NOMO-1 treated with dmso at 0.1 percent for 144 hours (cell line): ENCODE measurements around the gene CLDND2.

ENCODE experiments used
- DNase-seq: peaks from one replicate; lab custom pipeline; 2025; ENCODE audit not compliant: unreplicated experiment; lab: John Stamatoyannopoulos, UW

Gene CLDND2

GRCh38 chr19:51333836-51334460 is 34.9 kb downstream of the CLDND2 start:
- no peak for DNase-seq

GRCh38 chr19:51331716-51332115 is 37.1 kb downstream of the CLDND2 start:
- no peak for DNase-seq

- DNase-seq, result no peak
Observed at GRCh38 chr19:51331193-51331592, 37.6 kb downstream of the CLDND2 start.

- no peak for DNase-seq
Observed at GRCh38 chr19:51330366-51330765, 38.4 kb downstream of the CLDND2 start.

GRCh38 chr19:51329411-51329810 is 39.4 kb downstream of the CLDND2 start:
- DNase-seq, result no peak

GRCh38 chr19:51327066-51328001 is 41.5 kb downstream of the CLDND2 start:
- DNase-seq, result peak; percentile 74

GRCh38 chr19:51326216-51327065 is 42.4 kb downstream of the CLDND2 start:
- no peak for DNase-seq

GRCh38 chr19:51325161-51325976 is 43.4 kb downstream of the CLDND2 start:
- no peak for DNase-seq

- no peak for DNase-seq
Observed at GRCh38 chr19:51324167-51324481, 44.7 kb downstream of the CLDND2 start.

- DNase-seq, result no peak
Observed at GRCh38 chr19:51323481-51324166, 45.2 kb downstream of the CLDND2 start.

GRCh38 chr19:51321799-51322198 is 47.0 kb downstream of the CLDND2 start:
- no peak for DNase-seq

GRCh38 chr19:51320280-51320657 is 48.5 kb downstream of the CLDND2 start:
- DNase-seq, result no peak

GRCh38 chr19:51319649-51320279 is 49.0 kb downstream of the CLDND2 start:
- no peak for DNase-seq

GRCh38 chr19:51318687-51319648 is 49.8 kb downstream of the CLDND2 start:
- DNase-seq, result no peak

- DNase-seq, result no peak
Observed at GRCh38 chr19:51317968-51318367, 50.8 kb downstream of the CLDND2 start.

GRCh38 chr19:51317376-51317775 is 51.4 kb downstream of the CLDND2 start:
- DNase-seq, result no peak
